ENCODE data around the gene ROR1.

DNA sequence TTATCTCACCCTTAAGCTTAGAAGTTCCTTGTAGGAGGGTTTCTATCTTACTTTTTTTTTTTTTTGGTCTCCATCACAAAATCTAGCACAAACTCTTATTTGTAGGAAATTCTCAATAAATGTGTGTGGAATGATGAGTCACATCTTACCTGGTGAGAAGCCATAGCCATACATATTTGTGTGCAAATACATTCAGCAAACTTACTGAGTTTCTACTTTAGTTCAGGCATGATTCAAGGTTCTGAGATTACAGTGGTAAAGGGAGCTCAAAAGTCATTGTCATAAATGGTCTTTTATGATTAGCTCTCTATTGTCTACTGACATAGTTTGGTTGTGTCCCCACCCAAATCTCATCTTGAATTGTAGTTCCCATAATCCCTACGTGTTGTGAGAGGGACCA lies 236.5 kb downstream of the ROR1 start:
- TF ChIP-seq, protein P1, sequence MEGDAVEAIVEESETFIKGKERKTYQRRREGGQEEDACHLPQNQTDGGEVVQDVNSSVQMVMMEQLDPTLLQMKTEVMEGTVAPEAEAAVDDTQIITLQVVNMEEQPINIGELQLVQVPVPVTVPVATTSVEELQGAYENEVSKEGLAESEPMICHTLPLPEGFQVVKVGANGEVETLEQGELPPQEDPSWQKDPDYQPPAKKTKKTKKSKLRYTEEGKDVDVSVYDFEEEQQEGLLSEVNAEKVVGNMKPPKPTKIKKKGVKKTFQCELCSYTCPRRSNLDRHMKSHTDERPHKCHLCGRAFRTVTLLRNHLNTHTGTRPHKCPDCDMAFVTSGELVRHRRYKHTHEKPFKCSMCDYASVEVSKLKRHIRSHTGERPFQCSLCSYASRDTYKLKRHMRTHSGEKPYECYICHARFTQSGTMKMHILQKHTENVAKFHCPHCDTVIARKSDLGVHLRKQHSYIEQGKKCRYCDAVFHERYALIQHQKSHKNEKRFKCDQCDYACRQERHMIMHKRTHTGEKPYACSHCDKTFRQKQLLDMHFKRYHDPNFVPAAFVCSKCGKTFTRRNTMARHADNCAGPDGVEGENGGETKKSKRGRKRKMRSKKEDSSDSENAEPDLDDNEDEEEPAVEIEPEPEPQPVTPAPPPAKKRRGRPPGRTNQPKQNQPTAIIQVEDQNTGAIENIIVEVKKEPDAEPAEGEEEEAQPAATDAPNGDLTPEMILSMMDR (IDR thresholded peaks at IDR 0.05) = no peak
- no peak for TF ChIP-seq EZH2 (IDR thresholded peaks at IDR 0.05; ENCODE audit: borderline replicate concordance, insufficient read depth, low read depth, low read length, poor library complexity, severe bottlenecking)
